GM12892 (cell line): ENCODE results near the gene ZPR1.

Experiments
- POLR2AphosphoS5 ChIP-seq: IDR thresholded peaks from 2 replicates; pipeline ENCODE4 v1.6.1; 2011; ENCODE audit warnings: low read depth, low read length, control low read depth
- TAF1 ChIP-seq: IDR thresholded peaks from 2 replicates; pipeline ENCODE4 v1.6.1; 2011; ENCODE audit warnings: low read depth, mild to moderate bottlenecking, control low read depth, low read length, borderline replicate concordance

DNA sequence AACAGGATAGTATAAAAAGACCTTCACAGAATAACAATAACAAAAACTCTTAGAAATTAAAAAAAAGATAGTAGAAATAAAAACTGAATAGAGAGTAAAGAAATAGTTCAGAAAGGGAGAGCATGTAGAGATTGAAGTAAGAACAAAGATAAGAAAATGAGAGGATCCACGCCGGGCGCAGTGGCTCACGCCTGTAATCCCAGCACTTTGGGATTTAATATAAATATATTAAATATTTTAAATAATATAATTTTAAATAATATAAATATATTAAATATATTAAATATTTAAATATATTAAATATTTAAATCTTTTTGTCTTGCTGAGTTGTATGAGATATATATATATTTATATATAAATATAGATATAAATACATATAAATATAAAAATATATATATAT, 24.3 kb upstream of the ZPR1 start:
- TF ChIP-seq POLR2AphosphoS5 (no peak), TAF1 (no peak)
